ENCODE data around the gene TRAPPC2L. TPM values are rescaled to one million over a fixed set of nuclear protein-coding genes. Genes with fewer than 3 reads are reported as not detected.

The TRAPPC2L gene
- polyA plus RNA-seq, 3 donors, result 38.8 to 89.3 (median 82.4) TPM

DNA sequence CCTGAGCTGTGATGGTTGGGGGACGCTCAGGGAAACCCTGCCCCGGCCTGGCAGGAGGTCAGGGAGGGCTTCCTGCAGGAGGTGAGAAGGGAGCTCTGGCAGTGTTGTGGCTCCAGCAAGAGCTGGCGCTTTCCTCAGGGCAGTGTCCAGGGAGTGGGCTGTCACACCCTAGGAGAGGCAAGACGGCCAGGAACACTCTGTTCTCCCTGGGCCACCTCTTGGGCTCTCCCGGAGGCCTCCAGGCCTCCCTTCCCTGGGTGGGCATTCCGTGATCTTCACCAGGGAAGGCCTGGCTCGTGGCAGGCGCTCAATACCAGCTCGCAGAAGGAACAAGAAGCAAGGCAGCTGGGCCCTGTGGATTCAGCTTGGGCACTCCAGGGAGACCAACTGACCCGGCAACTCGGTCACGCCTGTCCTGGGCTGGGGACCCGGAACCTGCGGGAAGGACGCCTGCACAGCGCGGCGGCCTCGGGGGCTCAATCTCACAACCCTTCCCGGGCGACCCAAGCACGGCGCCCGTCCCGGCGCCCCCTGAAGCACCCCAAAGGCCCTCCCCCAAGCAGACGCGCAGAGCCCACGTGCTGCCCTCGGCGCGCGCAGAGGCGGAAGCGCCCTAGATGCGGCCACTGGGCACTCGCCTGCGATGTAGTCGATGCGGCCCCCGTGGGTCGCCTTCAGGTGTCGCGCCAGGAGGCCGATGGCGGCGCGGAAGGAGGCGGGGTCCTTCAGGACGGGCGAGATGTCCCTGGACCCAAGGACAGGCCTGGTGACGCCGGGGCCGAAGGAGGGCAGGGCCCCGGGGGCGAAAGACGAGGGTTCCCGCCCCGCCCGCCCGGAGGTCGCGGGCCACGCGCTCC is 45.8 kb upstream of the TRAPPC2L start:
- no peaks in the 10 kb centered on the region for H3K9me3 Mint-ChIP-seq
- H3K27me3 ChIP-seq (ENCODE audit: control insufficient read depth in 2 of 2, insufficient read depth in 2 of 2, low read length in 2 of 2), result no peaks in the 10 kb centered on the region
- H3K9ac ChIP-seq (ENCODE audit: insufficient read depth, low read length, poor library complexity, severe bottlenecking), result peak overlapping the region; percentile 84
- H3K4me3 Mint-ChIP-seq, result peak overlapping the region; percentile 78 to 90
- H3K36me3 Mint-ChIP-seq, result peaks cover 19 to 29% of the 10 kb centered on the region in 2 donors
- H3K79me2 ChIP-seq (ENCODE audit: insufficient read depth, low read length), result peaks cover 53% of the 10 kb centered on the region
- no peaks in the 10 kb centered on the region for H3K9me3 ChIP-seq (replicated peaks in 1 of 2; ENCODE audit: control insufficient read depth in 1 of 2, insufficient read depth in 1 of 2, low read length in 2 of 2)
- H4K20me1 ChIP-seq (ENCODE audit: insufficient read depth, low read length), result peaks cover 55% of the 10 kb centered on the region
- TF ChIP-seq CTCF (IDR thresholded peaks at IDR 0.05), result no peak
- intact Hi-C loops (cut with micrococcal nuclease), result loop anchor here in 1 of 2 donors (10.0 kb wide), 1 partner anchor 404 kb away; the partner anchor contains the start of gene ZNF778
- WGBS (ENCODE audit: insufficient coverage), result under 1% methylated on average over 65 of the region's 65 CpGs
- H3K36me3 ChIP-seq (replicated peaks in 1 of 2; ENCODE audit: control insufficient read depth in 1 of 2, insufficient read depth in 2 of 2, low read length in 2 of 2), result peaks cover 14 to 25% of the 10 kb centered on the region in 2 donors
- peak overlapping the region; percentile 99 for H3K4me2 ChIP-seq (replicated peaks; ENCODE audit: extremely low read depth, low read length, poor library complexity, severe bottlenecking)
- peak overlapping the region; percentile 80 for H2AFZ ChIP-seq (ENCODE audit: insufficient read depth, low read depth, low read length, poor library complexity, severe bottlenecking)
- peak overlapping the region; percentile 73 to 91 (median 88) for H3K27ac Mint-ChIP-seq
- peak overlapping the region; percentile 40 to 83 (median 58) for H3K4me3 ChIP-seq (replicated peaks in 1 of 3; ENCODE audit: low read depth in 2 of 3, low read length in 3 of 3)
- H3K27ac ChIP-seq (ENCODE audit: low read depth in 1 of 2, low read length in 2 of 2), result peak overlapping the region; percentile 71 to 93
- peaks cover 0 to 2% (median 0%) of the 10 kb centered on the region in 3 donors for H3K27me3 Mint-ChIP-seq (ENCODE audit: low read depth in 3 of 3)
- peaks cover 35 to 42% of the 10 kb centered on the region in 2 donors for H3K4me1 ChIP-seq (ENCODE audit: control insufficient read depth in 1 of 2, insufficient read depth in 2 of 2, low read length in 2 of 2)
- DNase-seq, result peak; percentile 43 to 56 (median 51)
- H3K4me1 Mint-ChIP-seq, result peaks cover 28% of the 10 kb centered on the region

- Histone ChIP-seq H3K4me1 (ENCODE audit: control insufficient read depth in 1 of 2, insufficient read depth in 2 of 2, low read length in 2 of 2) (peaks cover 35 to 42% of the 10 kb centered on the region in 2 donors), H3K9me3 (replicated peaks in 1 of 2; ENCODE audit: control insufficient read depth in 1 of 2, insufficient read depth in 1 of 2, low read length in 2 of 2) (no peaks in the 10 kb centered on the region), H3K4me2 (replicated peaks; ENCODE audit: extremely low read depth, low read length, poor library complexity, severe bottlenecking) (peak within 1 kb of the TSS; percentile 99), H3K27me3 (ENCODE audit: control insufficient read depth in 2 of 2, insufficient read depth in 2 of 2, low read length in 2 of 2) (no peaks in the 10 kb centered on the region), H3K4me3 (replicated peaks in 1 of 3; ENCODE audit: low read depth in 2 of 3, low read length in 3 of 3) (peak within 1 kb of the TSS; percentile 48 to 83 (median 58)), H4K20me1 (ENCODE audit: insufficient read depth, low read length) (peaks cover 54% of the 10 kb centered on the region), H3K36me3 (replicated peaks in 1 of 2; ENCODE audit: control insufficient read depth in 1 of 2, insufficient read depth in 2 of 2, low read length in 2 of 2) (peaks cover 14 to 25% of the 10 kb centered on the region in 2 donors), H3K9ac (ENCODE audit: insufficient read depth, low read length, poor library complexity, severe bottlenecking) (peak within 1 kb of the TSS; percentile 84), H2AFZ (ENCODE audit: insufficient read depth, low read depth, low read length, poor library complexity, severe bottlenecking) (peak within 1 kb of the TSS; percentile 80), H3K27ac (ENCODE audit: low read depth in 1 of 2, low read length in 2 of 2) (peak within 1 kb of the TSS; percentile 71 to 93), H3K79me2 (ENCODE audit: insufficient read depth, low read length) (peaks cover 45% of the 10 kb centered on the region)
- peak; percentile 85 to 90 (median 89) for DNase-seq
- Mint-ChIP-seq H3K4me1 (peaks cover 28% of the 10 kb centered on the region), H3K4me3 (peak within 1 kb of the TSS; percentile 82 to 91), H3K36me3 (peaks cover 19 to 29% of the 10 kb centered on the region in 2 donors), H3K27ac (peak within 1 kb of the TSS; percentile 73 to 92 (median 91)), H3K27me3 (ENCODE audit: low read depth in 3 of 3) (peaks cover 0 to 2% (median 0%) of the 10 kb centered on the region in 3 donors), H3K9me3 (no peaks in the 10 kb centered on the region)
- intact Hi-C loops (cut with micrococcal nuclease), result loop anchor here (1.0 to 10.0 kb wide), 3 partner anchors 9 to 403 kb away; partner anchors contain the start of genes CDT1 (in 1 of the 2), GALNS (in 1 of the 2), TRAPPC2L (in 1 of the 2) and ZNF778 (in 1 of the 2)
- WGBS (ENCODE audit: insufficient coverage), result under 1% methylated on average over 80 of the region's 84 CpGs
- TF ChIP-seq CTCF (IDR thresholded peaks at IDR 0.05), result no peak
Measured at GRCh38 chr16:88811769-88812512, 45.0 kb upstream of the TRAPPC2L start, which contains the start of gene APRT. Gene APRT (minus strand): TSS chr16:88811928. CDS start chr16:88811899, 29 bp downstream.
